HG02870 (cell line): ENCODE measurements around the gene CHID1.

Source experiments
- ATAC-seq: cut with Tn5 transposase; IDR thresholded peaks from one replicate; pipeline ENCODE4 v1.9.1; 2021; ENCODE audit warnings: mild to moderate bottlenecking, moderate library complexity; ENCODE audit not compliant: unreplicated experiment

Gene CHID1

GRCh38 chr11:888310-889212, 22.0 kb downstream of the CHID1 start:
- ATAC-seq = no peak

GRCh38 chr11:887589-887988, 23.0 kb downstream of the CHID1 start:
- no peak for ATAC-seq

- no peak for ATAC-seq
Measured at GRCh38 chr11:886568-886967, 24.0 kb downstream of the CHID1 start.

GRCh38 chr11:884578-885070, 26.0 kb downstream of the CHID1 start:
- ATAC-seq = no peak

GRCh38 chr11:883527-883926, 27.1 kb downstream of the CHID1 start:
- no peak for ATAC-seq

- no peak for ATAC-seq
Measured at GRCh38 chr11:882596-882995, 28.0 kb downstream of the CHID1 start.

- no peak for ATAC-seq
Measured at GRCh38 chr11:880447-880846, 30.2 kb downstream of the CHID1 start.

GRCh38 chr11:877565-877964, 33.0 kb downstream of the CHID1 start:
- ATAC-seq = no peak

- ATAC-seq = no peak
Measured at GRCh38 chr11:876545-876944, 34.1 kb downstream of the CHID1 start.

- no peak for ATAC-seq
Measured at GRCh38 chr11:875769-876301, 34.8 kb downstream of the CHID1 start.

- ATAC-seq = no peak
Measured at GRCh38 chr11:875203-875602, 35.4 kb downstream of the CHID1 start.

- no peak for ATAC-seq
Measured at GRCh38 chr11:873706-874105, 36.9 kb downstream of the CHID1 start.

- ATAC-seq = no peak
Measured at GRCh38 chr11:872799-873198, 37.8 kb downstream of the CHID1 start.

- ATAC-seq = no peak
Measured at GRCh38 chr11:871472-871871, 39.1 kb downstream of the CHID1 start.

- ATAC-seq = no peak
Measured at GRCh38 chr11:870418-870817, 40.2 kb downstream of the CHID1 start.

- no peak for ATAC-seq
Measured at GRCh38 chr11:870127-870413, 40.5 kb downstream of the CHID1 start.

GRCh38 chr11:869399-870126, 41.0 kb downstream of the CHID1 start:
- ATAC-seq = no peak

- ATAC-seq = no peak
Measured at GRCh38 chr11:868802-869201, 41.8 kb downstream of the CHID1 start.

- no peak for ATAC-seq
Measured at GRCh38 chr11:868394-868793, 42.2 kb downstream of the CHID1 start.

GRCh38 chr11:867856-868358, 42.7 kb downstream of the CHID1 start:
- ATAC-seq = no peak

GRCh38 chr11:866481-866880, 44.1 kb downstream of the CHID1 start:
- ATAC-seq = no peak
